Activated T-cell treated with anti-CD3 and anti-CD28 coated beads, Interleukin-2, amount 50 U/mL, for 72 hours (primary cell): Measurements from ENCODE around the gene CGB3. TPM values are rescaled to one million over a fixed set of nuclear protein-coding genes. Genes with fewer than 3 reads are reported as not detected.
"Not testable (repeated sequence)": the region's sequence is repeated elsewhere in the genome, so short reads cannot be mapped to it uniquely, and the experiment has no call there.

Experiments
- ATAC-seq, 2 donors: fragments of 150-1000 bp; cut with Tn5 transposase; replicated peaks in 1 of 2; 2 replicates each; pipeline ENCODE4 v1.10.0; 2021; ENCODE audit warnings: moderate library complexity in 2 of 2, mild to moderate bottlenecking in 1 of 2
- DNase-seq, 2 donors: peaks; one replicate each; pipeline ENCODE4 v3.0.0; 2021 to 2022; ENCODE audit warnings: mixed read lengths in 1 of 2
- H3K27ac Mint-ChIP-seq: one replicate; pipeline ENCODE4 v1.8.0; 2022; ENCODE audit warnings: mild to moderate bottlenecking, moderate library complexity, mixed read lengths
- H3K27me3 Mint-ChIP-seq: one replicate; pipeline ENCODE4 v1.8.0; 2022; ENCODE audit warnings: low read depth, mixed read lengths
- H3K36me3 Mint-ChIP-seq, 2 donors: one replicate each; pipeline ENCODE4 v1.8.0; 2022; ENCODE audit warnings: mixed read lengths in 2 of 2, mild to moderate bottlenecking in 1 of 2; ENCODE audit not compliant: insufficient read depth in 2 of 2
- H3K4me1 Mint-ChIP-seq: one replicate; pipeline ENCODE4 v1.8.0; 2022; ENCODE audit warnings: low read depth, mixed read lengths
- H3K4me3 Mint-ChIP-seq, 2 donors: one replicate each; pipeline ENCODE4 v1.8.0; 2022; ENCODE audit warnings: mild to moderate bottlenecking in 2 of 2, mixed read lengths in 2 of 2, moderate library complexity in 2 of 2
- H3K9me3 Mint-ChIP-seq, 2 donors: one replicate each; pipeline ENCODE4 v1.8.0; 2022; ENCODE audit warnings: mixed read lengths in 2 of 2
- total RNA-seq, 2 donors: library from RNA; stranded (reverse); gene quantifications; one replicate each; pipeline ENCODE4 v1.2.3, GENCODE V29; 2022

Gene CGB3
- total RNA-seq, result not detected

DNA sequence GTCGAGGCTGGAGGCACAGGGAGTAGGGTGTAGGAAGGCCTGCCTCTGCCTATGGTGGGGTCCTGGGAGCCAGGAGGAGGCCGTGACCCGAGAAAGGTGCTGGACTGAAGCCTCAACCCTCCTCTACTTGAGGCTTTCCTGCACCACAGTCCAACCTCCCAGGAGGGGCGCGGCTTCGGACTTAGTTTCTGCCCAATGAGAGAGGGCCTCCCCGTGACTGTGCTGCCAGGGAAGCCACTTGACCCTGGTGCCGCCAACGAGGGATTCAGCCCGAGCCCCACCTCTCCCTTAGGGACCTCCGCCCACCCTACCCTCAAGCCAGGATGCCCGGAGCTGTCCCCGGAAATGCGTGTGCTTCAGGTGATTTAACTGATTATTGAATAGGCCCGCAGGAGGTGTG, at the start of gene CGB3:
TSS of gene CGB3 (minus strand) at position 101 of the 400 bp plus-strand sequence. CDS start 362 bp downstream, outside the sequence.
- not testable (repeated sequence) for DNase-seq, H3K4me3 Mint-ChIP-seq, H3K9me3 Mint-ChIP-seq, H3K27ac Mint-ChIP-seq, ATAC-seq, H3K36me3 Mint-ChIP-seq
- Mint-ChIP-seq H3K4me1 (peaks cover 17% of the 10 kb centered on the region), H3K27me3 (peaks cover 21% of the 10 kb centered on the region)

DNA sequence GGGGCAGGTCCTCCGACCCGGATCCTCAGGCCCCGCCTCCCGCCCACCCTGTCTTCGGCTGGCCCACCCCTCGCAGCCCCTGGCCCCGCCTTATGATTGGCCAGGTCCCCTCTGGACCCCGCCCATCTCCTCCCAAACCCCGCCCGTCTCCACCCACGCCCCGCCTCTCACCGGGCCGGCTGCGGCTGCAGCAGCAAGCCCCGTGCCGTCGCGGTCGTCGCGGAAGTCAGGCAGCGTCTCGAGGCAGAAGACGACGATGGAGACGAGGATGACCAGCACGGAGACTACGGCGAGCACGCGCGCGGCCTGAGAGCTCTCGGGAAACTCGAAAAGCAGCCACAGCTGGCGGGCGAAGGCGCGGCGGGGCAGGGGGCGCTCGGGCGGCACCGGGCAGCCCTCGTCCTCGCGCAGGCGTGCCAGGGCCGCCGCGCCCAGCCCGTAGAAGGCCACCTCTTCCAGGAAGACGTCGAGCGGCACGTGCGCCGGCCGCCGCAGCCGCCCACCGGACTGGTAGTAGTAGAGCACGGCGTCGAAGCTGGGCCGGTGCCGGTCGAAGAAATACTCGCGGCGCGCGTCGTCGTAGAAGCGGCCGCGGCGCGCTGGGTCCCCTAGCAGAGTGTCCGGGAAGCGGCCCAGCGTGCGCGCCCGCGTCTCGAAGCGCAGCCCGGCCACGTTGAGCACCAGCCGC, 47.9 kb upstream of the CGB3 start:
- peak in 1 of 2 donors; percentile 42 for DNase-seq

DNA sequence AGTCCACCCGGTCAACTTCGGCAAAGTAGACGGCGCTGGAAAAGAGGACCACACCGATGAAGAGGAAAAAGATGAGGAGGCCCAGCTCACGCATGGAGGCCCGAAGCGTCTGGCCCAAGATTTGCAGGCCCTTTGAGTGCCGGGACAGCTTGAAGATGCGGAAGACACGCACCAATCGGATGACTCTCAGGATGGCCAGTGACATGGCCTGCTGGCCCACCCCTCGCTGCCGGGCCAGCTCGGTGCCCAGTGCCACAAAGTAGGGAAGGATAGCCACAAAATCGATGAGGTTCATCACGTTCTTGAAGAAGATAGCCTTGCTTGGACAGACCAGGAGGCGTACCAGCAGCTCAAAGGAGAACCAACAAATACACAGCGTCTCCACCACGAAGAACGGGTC, 46.3 kb upstream of the CGB3 start:
- Mint-ChIP-seq H3K4me1 (peaks cover 10% of the 10 kb centered on the region), H3K36me3 (peaks cover 2 to 5% of the 10 kb centered on the region in 2 donors), H3K4me3 (peak overlapping the region in 1 of 2 donors; percentile 44), H3K9me3 (peaks cover 0 to 4% of the 10 kb centered on the region in 2 donors), H3K27me3 (peaks cover 82% of the 10 kb centered on the region), H3K27ac (no peak overlapping the region)
- no peak for DNase-seq
- no peak for ATAC-seq

More for the DNA sequence above, 47.9 kb upstream of the CGB3 start:
- H3K27me3 Mint-ChIP-seq, result peaks cover 73% of the 10 kb centered on the region
- H3K27ac Mint-ChIP-seq, result no peak overlapping the region
- peak in 1 of 2 donors; percentile 52 for ATAC-seq
- peaks cover 2 to 5% of the 10 kb centered on the region in 2 donors for H3K36me3 Mint-ChIP-seq
- peaks cover 0 to 4% of the 10 kb centered on the region in 2 donors for H3K9me3 Mint-ChIP-seq
- H3K4me3 Mint-ChIP-seq, result peak overlapping the region in 1 of 2 donors; percentile 61
- H3K4me1 Mint-ChIP-seq, result peaks cover 10% of the 10 kb centered on the region

DNA sequence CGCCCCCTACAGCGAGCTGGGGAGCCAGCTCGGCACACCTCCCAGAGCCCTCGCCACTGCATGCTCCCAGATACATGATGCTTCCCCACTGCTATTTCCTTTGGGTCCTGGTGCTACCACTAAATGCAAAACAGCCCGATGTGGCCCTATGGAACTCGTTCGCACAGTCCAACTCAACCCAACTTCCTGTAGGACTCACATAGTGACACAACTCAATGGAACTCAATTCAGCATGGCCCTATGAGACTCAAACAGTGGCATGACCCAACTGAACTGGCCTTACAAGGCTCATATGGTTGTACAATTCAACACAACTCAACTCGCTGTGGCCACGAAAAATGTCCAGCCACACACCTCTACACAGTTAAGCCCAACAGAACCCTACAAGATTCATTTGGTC, 44.9 kb upstream of the CGB3 start:
- no peak overlapping the region for H3K27ac Mint-ChIP-seq
- peaks cover 10% of the 10 kb centered on the region for H3K4me1 Mint-ChIP-seq
- ATAC-seq (no peak), DNase-seq (no peak)
- no peak overlapping the region for H3K4me3 Mint-ChIP-seq
- peaks cover 75% of the 10 kb centered on the region for H3K27me3 Mint-ChIP-seq
- peaks cover 0 to 4% of the 10 kb centered on the region in 2 donors for H3K9me3 Mint-ChIP-seq
- H3K36me3 Mint-ChIP-seq, result peaks cover 2 to 5% of the 10 kb centered on the region in 2 donors

DNA sequence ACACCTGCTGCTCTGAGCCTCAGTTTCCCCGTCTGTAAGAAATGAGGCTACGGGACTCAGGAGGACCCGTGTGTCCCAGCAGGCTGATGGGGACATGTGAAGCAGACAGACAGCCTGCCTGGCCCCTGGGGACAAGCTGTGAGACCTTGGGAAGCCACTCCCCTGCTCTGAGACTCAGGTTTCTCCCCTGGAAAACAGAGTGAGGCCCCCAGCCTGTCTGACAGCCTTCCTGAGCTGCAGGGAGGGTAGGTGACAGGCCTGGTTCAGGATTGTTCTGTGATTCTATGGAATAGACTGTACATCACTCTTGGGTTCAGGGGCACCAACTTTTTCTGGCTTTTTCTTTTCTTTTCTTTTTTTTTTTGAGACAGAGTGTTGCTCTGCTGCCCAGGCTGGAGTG, 43.4 kb upstream of the CGB3 start:
- Mint-ChIP-seq H3K27ac (no peak overlapping the region), H3K9me3 (peaks cover 0 to 4% of the 10 kb centered on the region in 2 donors), H3K36me3 (peaks cover 0 to 1% of the 10 kb centered on the region in 2 donors), H3K4me3 (no peak overlapping the region), H3K4me1 (no peaks in the 10 kb centered on the region), H3K27me3 (peaks cover 73% of the 10 kb centered on the region)
- DNase-seq (no peak), ATAC-seq (no peak)

DNA sequence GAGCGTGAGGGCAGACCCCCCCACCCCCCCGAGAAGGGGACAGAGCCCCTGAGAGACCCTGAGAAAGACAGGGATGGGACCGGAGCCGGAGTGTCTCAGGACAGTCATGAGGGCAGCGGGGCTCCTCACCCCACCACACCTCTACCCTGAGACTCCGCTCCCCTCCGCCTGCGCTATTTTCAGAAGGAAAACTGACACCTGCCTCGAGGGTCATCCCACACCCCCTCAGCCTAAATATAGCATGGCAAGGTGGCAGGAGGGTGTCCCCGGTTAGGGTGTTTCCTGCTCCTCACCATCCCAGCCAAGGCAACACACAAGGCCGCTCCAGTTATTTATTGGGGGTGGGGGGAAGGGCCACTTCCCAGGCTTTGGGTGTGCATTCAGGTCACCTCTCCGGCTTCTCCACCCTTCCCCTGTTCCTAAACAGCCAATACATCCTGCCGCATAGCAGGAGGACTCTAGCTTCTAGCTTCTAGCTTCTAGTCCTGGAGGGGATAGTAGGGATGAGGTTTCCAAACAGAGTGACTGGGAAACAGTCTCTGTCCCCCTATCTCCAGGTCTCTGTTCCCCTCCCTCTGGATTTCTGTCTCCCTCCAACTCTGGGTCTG, 41.9 kb upstream of the CGB3 start:
- H3K4me3 Mint-ChIP-seq, result no peak overlapping the region
- H3K9me3 Mint-ChIP-seq, result peaks cover 0 to 4% of the 10 kb centered on the region in 2 donors
- ATAC-seq (no peak), DNase-seq (no peak)
- no peak overlapping the region for H3K27ac Mint-ChIP-seq
- peaks cover 0 to 1% of the 10 kb centered on the region in 2 donors for H3K36me3 Mint-ChIP-seq
- no peaks in the 10 kb centered on the region for H3K4me1 Mint-ChIP-seq
- H3K27me3 Mint-ChIP-seq, result peaks cover 79% of the 10 kb centered on the region

DNA sequence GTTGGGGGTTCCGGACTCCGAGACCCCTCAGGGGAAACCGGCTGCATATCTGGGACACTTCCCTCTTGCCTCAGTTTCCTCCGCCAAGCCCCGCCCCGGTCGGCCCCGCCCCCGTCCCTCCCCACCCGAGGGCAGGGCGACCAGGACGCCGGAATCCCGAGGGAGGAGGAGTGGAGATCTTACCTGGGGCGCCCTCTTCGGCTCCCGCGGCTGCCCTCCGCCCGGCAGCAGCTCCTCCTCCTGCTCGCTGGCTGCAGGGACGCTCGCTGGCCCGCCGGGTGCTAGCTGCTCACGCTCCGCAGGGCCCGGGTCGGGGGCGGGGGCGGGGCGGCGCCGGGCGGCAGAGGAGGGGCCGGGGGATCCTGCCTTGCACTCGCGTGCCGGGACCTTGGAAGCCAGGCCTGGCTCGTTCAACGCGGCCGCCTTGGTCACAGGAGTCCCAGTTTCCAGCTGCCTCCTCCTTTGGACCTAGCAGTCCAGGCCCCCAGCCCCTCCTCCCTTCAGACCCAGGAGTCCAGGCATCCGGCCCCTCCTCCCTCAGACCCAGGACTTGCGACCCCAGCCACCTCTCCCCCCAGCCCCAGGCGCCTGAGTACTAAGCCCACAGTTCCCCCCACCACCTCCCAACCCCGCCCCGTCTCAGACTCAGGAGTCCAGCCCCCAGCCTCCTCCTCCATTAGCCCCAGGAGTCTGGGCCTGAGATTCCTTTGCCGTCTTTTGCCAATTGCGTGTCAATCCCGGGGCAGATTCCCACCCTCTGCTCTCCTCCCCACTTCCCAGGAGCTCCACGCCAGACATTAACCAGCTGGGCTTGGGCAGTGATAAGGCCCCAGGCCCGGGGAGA, 40.9 kb upstream of the CGB3 start, which contains the start of gene NTF4:
TSS of gene NTF4 (minus strand) at position 51 of the 844 bp plus-strand sequence. CDS start 2,821 bp downstream, outside the sequence.
- peak within 1 kb of the TSS in 1 of 2 donors; percentile 29 for H3K4me3 Mint-ChIP-seq
- no peak within 1 kb of the TSS for H3K27ac Mint-ChIP-seq
- H3K36me3 Mint-ChIP-seq, result peaks cover 0 to 1% of the 10 kb centered on the region in 2 donors
- H3K4me1 Mint-ChIP-seq, result no peaks in the 10 kb centered on the region
- H3K9me3 Mint-ChIP-seq, result peaks cover 0 to 4% of the 10 kb centered on the region in 2 donors
- peak in 1 of 2 donors; percentile 17 for ATAC-seq
- no peak for DNase-seq
- peaks cover 79% of the 10 kb centered on the region for H3K27me3 Mint-ChIP-seq

DNA sequence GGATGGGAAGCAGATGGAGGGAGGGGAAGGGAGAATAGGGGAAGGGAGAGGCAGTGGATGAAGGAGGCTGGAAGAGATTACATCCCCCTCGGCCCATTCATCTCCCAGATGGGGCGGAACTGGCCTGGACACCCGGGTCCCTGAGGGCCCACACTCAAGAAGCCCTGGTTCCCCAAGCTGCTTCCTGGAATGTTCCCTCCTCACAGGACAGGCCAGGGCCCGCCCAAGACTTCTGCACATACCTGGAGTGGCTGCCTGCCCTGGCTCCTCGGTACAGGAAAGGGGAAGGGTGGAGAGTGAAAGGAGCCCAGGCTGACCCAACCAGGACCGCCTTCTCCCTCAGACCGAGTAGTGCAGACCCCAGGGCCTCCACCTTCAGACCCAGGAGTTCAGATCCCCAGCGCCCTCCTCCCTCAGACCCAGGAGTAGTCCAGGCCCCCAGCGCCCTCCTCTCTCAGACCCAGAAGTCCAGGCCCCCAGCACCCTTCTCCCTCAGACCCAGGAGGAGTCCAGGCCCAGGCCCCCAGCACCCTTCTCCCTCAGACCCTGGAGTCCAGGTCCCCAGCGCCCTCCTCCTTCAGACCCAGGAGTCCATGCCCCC, 40.0 kb upstream of the CGB3 start:
- no peak overlapping the region for H3K27ac Mint-ChIP-seq

DNA sequence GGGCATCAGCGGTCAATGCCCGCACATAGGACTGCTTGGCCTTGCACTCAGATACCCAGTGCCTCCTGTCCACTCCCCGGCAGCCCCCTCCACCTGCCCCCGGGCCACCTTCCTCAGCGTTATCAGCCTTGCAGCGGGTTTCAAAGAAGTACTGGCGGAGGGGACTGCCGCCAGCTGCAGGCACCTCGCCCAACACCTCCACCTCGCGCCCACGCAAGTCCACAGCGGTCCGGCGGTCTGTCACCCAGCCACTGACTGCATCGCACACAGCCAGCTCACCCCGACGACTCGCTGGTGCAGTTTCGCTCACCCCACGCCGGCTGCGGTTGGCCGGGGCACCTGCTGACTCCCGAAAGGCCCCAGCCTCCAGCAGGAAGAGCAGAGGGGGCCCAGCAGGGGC, 37.3 kb upstream of the CGB3 start:
- Mint-ChIP-seq H3K9me3 (no peaks in the 10 kb centered on the region), H3K4me3 (no peak overlapping the region), H3K4me1 (peaks cover 17% of the 10 kb centered on the region), H3K36me3 (no peaks in the 10 kb centered on the region), H3K27me3 (peaks cover 78% of the 10 kb centered on the region), H3K27ac (no peak overlapping the region)
- peak in 1 of 2 donors; percentile 23 for ATAC-seq
- peak in 1 of 2 donors; percentile 25 for DNase-seq

More for the DNA sequence above, 40.0 kb upstream of the CGB3 start:
- no peak for ATAC-seq
- H3K27me3 Mint-ChIP-seq, result peaks cover 78% of the 10 kb centered on the region
- no peak for DNase-seq
- no peaks in the 10 kb centered on the region for H3K4me1 Mint-ChIP-seq
- peak overlapping the region in 1 of 2 donors; percentile 5 for H3K4me3 Mint-ChIP-seq
- H3K36me3 Mint-ChIP-seq, result no peaks in the 10 kb centered on the region
- no peaks in the 10 kb centered on the region for H3K9me3 Mint-ChIP-seq

DNA sequence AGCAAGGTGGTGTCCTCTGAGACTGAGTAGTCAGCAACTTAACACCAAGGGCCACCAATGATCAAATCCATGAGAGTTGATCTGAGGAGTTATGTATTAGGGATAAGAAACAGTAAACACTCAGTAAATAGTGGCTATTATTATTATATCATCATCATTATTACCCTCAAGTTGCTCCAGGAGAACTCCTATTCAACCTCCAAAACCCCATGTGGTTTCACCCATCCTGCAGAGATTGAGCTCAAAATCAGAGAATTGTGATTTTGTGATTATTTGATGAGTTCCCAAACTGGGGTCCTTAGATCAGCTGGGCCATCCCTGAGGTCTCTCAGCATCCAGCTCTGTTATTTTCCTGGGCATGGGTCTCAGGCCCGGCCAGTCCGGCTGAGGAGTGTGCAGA, 36.9 kb upstream of the CGB3 start:
- no peak for ATAC-seq
- Mint-ChIP-seq H3K27me3 (peaks cover 75% of the 10 kb centered on the region), H3K9me3 (no peaks in the 10 kb centered on the region), H3K27ac (no peak overlapping the region), H3K36me3 (no peaks in the 10 kb centered on the region), H3K4me3 (no peak overlapping the region), H3K4me1 (peaks cover 21% of the 10 kb centered on the region)
- no peak for DNase-seq

DNA sequence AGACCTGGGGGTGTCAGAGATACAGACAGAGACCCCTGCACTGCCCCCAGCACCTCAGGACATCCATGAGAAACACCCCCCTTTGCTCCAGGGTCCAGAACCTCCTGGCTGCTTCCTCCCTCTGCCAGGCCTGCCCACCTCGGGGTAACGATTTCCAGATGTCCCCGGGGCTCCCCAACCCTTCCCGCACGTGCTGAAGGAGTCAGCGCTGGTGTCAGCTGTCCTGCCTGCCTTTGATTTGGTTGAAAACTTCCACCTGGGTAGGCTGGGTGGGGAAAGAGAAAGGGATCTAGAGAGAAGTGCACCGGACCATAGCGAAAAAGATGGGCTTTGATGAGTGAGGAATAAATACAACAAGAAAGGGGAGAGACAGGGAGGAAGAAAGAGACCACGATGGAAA, 34.9 kb upstream of the CGB3 start:
- Mint-ChIP-seq H3K4me3 (no peak overlapping the region), H3K9me3 (no peaks in the 10 kb centered on the region), H3K27ac (no peak overlapping the region), H3K4me1 (peaks cover 25% of the 10 kb centered on the region), H3K36me3 (no peaks in the 10 kb centered on the region), H3K27me3 (peaks cover 66% of the 10 kb centered on the region)
- ATAC-seq (no peak), DNase-seq (no peak)

DNA sequence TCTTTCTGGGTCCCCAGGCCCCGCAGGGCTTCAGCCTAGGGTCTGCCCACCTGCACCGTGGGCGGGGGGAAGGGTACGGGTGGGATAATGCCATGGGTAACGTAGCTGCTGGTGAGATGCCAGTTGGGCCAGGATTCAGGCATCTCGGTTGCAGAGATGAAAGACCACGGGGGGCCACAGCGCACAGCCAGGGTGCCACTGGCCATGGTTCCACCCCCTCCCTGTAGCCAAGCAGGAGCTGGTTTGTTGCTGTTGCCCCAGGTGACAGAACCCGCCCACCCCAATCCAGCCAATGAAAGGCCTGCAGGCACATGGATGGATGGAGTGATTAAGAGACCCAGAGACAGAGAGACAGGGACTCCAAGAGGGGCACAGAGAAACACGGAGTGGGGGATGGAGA, 34.4 kb upstream of the CGB3 start:
- H3K27ac Mint-ChIP-seq, result no peak overlapping the region
- H3K27me3 Mint-ChIP-seq, result peaks cover 63% of the 10 kb centered on the region
- no peaks in the 10 kb centered on the region for H3K36me3 Mint-ChIP-seq
- ATAC-seq (peak in 1 of 2 donors; percentile 43), DNase-seq (peak; percentile 39 to 57)
- H3K4me3 Mint-ChIP-seq, result peak overlapping the region in 1 of 2 donors; percentile 91
- peaks cover 25% of the 10 kb centered on the region for H3K4me1 Mint-ChIP-seq
- no peaks in the 10 kb centered on the region for H3K9me3 Mint-ChIP-seq
